HG03469 (cell line): Measurements from ENCODE around the gene TANGO2.
A peak's percentile ranks its signal among the peaks of the same experiment; 100 is the strongest.

Source experiments
- ATAC-seq: cut with Tn5 transposase; IDR thresholded peaks from one replicate; pipeline ENCODE4 v1.9.1; 2021; ENCODE audit warnings: mild to moderate bottlenecking, moderate library complexity, moderate number of reproducible peaks; ENCODE audit not compliant: unreplicated experiment

Gene TANGO2

DNA sequence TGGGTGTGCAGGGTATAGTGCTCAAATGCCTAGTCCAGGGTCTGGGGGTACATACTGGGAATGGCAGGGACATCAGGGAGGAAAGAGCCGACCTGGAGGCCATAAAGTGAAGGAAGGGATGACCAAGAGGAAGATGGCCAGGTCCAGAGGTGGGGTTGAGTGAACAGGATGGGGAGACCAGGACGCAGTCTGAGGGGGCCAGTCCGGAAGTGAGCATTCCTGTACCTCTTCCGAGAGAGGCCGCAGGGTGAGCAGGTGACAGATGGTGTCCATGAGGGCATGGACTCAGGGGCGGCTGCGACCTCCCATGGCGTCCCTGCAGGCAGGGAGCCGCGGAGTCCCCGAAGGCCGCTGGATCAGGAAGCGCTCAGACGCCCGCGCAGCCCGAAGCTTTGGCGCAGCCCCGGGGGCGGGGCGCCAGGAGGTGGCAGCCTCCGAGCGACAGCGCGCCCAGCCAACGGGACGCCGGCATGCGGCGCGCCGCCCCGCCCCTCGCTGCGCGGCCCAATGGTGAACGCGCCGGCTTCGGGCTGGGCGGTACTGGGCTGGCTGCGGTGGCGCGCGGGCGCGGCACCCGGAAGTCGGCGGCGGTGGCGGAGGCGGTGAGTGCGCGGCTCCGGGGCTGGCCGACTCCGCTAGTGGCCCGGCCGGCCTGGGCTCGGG, at the start of gene TANGO2:
Gene TANGO2 (plus strand): TSS at position 578 of the 663 bp plus-strand sequence. CDS start 15,689 bp downstream, outside the sequence.
- ATAC-seq: peak; percentile 47

- ATAC-seq: no peak
These were observed 49.4 kb upstream of the TANGO2 start for GRCh38 chr22:19971276-19972124.

GRCh38 chr22:19972251-19972650, 48.7 kb upstream of the TANGO2 start:
- no peak for ATAC-seq

GRCh38 chr22:19972652-19973550, 48.0 kb upstream of the TANGO2 start:
- no peak for ATAC-seq

DNA sequence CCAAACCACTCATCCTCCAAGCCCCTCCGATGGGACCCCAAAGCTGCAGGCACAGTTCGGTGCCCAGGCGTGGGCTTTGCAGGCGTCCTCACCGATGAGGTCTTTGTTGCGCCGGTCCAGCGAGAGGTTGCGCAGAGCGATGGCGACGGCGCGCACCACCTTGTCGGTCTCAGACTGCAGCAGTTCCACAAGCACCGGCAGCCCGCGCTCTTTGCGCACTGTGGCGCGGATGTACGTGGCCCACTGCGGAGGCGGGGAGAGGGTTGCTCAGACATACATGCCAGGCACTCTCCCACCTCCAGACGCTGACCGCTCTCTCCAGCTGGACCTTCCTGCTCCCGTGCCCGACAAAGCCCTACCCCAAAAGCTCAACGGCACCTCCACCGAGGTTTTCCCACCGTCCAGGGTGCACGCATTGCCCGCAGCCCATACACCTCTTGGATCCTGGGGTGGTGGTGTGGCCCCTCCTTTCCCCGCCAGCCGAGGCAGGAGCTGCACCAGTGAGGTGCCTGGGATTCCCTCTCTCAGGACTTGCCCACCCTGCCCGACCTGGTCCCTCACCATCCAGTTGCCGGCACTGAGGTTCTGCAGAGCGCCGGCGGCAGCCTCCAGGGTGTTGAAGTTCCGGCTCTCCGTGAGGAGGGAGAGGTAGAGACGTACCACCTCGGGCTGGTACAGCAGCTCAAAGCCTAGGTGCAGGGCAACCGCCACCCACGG, 47.2 kb upstream of the TANGO2 start:
- no peak for ATAC-seq

- no peak for ATAC-seq
These were observed 46.5 kb upstream of the TANGO2 start for GRCh38 chr22:19974268-19974861.

- no peak for ATAC-seq
These were observed 45.8 kb upstream of the TANGO2 start for GRCh38 chr22:19974935-19975706.

GRCh38 chr22:19975707-19976035, 45.2 kb upstream of the TANGO2 start:
- ATAC-seq: no peak

DNA sequence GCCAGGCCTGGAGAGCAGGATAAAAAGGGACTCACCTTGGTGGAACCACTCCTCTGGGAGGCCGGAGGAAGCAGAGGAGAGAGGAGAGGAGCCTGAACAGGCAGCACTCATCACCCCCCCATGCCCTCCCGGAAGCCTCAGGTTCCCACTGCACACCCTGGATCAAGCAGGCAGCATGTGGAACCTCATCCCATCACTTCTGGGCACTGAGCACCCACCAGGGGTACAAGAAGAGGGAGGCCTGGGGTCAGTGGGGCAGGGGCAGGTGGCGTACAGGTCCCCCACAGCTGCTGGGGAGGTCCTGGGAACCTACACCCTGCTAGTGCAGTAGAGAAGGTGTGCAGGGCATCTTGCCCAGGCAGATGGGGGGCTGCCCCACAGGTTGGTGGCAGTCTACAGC, 44.2 kb upstream of the TANGO2 start:
- ATAC-seq: no peak

- no peak for ATAC-seq
These were observed 43.3 kb upstream of the TANGO2 start for GRCh38 chr22:19977296-19978243.

DNA sequence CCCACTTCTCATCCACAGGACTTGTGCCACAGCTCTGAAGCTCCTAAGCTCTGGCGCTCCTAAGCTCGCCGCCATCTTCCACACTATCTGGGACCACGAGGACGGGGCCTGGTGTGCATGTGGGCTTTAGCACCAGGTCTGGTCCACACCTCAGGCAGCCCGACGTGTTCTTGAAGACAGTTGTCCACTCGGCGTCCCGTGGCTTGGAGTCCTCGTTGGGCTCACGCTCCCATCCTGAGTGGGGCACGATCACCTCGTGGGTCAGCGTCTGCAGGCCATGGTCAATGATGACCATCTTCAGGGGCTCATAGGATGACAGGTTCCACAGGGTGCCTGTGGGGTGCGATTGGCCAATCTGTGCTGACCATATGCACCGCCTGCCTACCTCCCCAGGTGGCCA, 42.2 kb upstream of the TANGO2 start:
- ATAC-seq: no peak

- ATAC-seq: no peak
These were observed 41.0 kb upstream of the TANGO2 start for GRCh38 chr22:19979712-19980493.

GRCh38 chr22:19980766-19981165, 40.1 kb upstream of the TANGO2 start:
- ATAC-seq: no peak

DNA sequence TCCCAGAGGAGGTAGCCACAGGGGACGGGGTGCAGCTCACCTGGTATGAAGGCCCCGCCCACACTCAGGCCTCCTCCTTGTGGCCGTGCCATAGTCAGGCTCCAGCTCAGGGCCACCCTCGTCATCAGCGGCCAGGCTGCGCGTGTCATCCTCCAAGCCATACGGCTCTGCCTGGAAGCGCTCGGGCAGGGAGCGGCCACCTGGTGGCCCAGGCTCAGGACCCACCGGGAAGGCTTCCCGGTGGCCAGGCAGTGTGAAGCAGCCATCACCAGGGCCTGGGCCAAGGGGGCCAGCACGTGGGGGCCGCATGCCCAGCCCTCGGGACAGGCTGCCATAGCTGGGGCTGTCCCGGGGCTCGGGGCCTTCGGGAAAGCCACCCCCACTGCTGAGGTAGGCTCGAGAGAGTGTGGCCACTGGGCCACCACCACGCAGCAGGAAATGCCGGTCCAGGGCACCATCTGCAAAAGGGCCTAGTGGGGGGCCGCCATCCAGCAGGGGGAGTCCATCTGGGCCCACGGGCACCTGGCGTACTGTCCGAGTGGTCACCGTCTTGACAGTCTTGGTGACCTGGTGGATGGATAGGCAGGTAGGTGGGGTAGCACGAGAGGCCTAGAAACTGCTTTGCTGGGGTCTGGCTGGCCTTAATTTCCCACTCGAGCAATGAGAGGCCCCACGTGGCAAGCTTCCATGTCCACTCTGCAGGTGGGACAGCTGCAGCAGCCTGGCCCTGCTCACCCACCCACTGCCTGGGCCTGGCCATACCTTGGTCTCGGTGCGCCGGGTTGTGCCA, 39.5 kb upstream of the TANGO2 start:
- no peak for ATAC-seq

DNA sequence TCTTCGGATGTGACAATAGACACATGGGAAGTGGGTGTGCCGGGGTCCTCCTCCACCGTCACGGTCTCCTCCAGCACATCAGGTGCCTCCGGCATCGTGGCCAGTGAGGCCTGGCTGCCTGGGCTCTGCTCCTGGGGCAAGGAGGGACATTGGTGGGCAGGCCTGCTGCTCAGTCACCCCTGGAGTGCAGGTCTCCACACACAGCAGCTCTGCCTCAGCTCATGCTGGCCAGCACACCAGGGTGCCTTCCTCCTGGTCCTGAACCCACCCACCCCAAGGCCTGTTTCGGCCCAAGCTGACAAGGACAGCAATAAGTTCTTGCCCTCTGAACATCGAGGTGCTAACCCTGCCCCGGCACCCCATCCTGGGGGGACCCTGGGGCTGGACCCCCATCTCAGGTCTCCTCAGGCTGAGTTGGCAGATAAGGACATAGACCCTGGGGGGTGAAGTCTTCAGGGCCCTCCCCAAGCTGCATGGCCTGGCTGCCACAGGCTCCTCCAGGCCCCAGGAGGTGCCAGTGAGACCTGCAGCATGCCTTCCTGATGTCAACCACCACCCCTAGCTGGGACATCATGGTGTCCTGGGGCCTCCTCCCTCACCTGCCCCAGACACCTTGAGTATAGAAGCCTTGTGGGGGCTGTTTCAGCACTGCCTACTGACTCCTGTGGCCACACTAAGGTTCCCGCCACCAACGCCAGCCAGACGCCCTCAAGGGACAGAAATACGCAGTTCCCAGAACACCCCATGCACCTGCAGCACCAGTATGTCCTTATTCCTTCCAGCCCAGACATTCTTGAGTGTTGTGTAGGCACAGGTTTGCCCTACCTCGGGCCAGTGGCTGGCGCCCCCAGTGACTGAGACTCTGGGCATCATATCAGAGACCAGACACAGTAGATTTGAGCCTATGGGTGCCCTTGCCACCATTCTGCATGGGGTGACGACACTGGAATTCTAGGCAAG, 38.7 kb upstream of the TANGO2 start:
- ATAC-seq: no peak
